SJCRH30 (cell line): Measurements from ENCODE around the gene FAM47C. TPM values are rescaled to one million over a fixed set of nuclear protein-coding genes. Genes with fewer than 3 reads are reported as not detected.
"Not testable (repeated sequence)": the region's sequence is repeated elsewhere in the genome, so short reads cannot be mapped to it uniquely, and the experiment has no call there.

ENCODE experiments used
- DNase-seq, 2 experiments: peaks; one replicate each; pipeline ENCODE4 v3.0.0-alpha.2; 2015 to 2020
- H3K27ac ChIP-seq: fragments of 250-450 bp; sonication (Bioruptor Pico); 2 replicates; pipeline ENCODE4 v1.5.1; 2020; ENCODE audit warnings: mild to moderate bottlenecking, moderate library complexity
- H3K27me3 ChIP-seq: fragments of 250-450 bp; sonication (Bioruptor Pico); 2 replicates; pipeline ENCODE4 v1.5.1; 2020; ENCODE audit warnings: mild to moderate bottlenecking, moderate library complexity
- H3K36me3 ChIP-seq: fragments of 250-450 bp; sonication (Bioruptor Pico); 2 replicates; pipeline ENCODE4 v1.5.1; 2020; ENCODE audit warnings: mild to moderate bottlenecking, moderate library complexity
- H3K4me1 ChIP-seq: fragments of 250-450 bp; sonication (Bioruptor Pico); 2 replicates; pipeline ENCODE4 v1.5.1; 2020; ENCODE audit warnings: mild to moderate bottlenecking, moderate library complexity
- H3K4me3 ChIP-seq: fragments of 250-450 bp; sonication (Bioruptor Pico); 2 replicates; pipeline ENCODE4 v1.5.1; 2020; ENCODE audit warnings: mild to moderate bottlenecking, moderate library complexity
- H3K9me3 ChIP-seq: fragments of 250-450 bp; sonication (Bioruptor Pico); replicated peaks from 2 replicates; pipeline ENCODE4 v1.5.1; 2020; ENCODE audit warnings: mild to moderate bottlenecking, moderate library complexity
- total RNA-seq: library from RNA; depleted of rRNA; stranded (reverse); fragments of >200 nt; shearing (Covaris generic); gene quantifications from 2 replicates; pipeline ENCODE4 v1.2.3, GENCODE V29; 2014; rRNA removed

FAM47C gene
- not detected in 2 replicates for total RNA-seq

- H3K27me3 ChIP-seq, H3K9me3 ChIP-seq, H3K4me1 ChIP-seq, H3K4me3 ChIP-seq, H3K36me3 ChIP-seq, DNase-seq, H3K27ac ChIP-seq: not testable (repeated sequence)
These were observed at the start of gene FAM47C for GRCh38 chrX:37008182-37008581. Gene FAM47C, plus strand, starts transcription at chrX:37008366. Its CDS starts 45 bp downstream, at chrX:37008411.

- Histone ChIP-seq H3K4me1 (no peaks in the 10 kb centered on the region), H3K4me3 (no peak overlapping the region), H3K36me3 (no peaks in the 10 kb centered on the region), H3K27ac (no peak overlapping the region), H3K9me3 (no peaks in the 10 kb centered on the region), H3K27me3 (no peaks in the 10 kb centered on the region)
- DNase-seq: no peak
These were observed 46.6 kb upstream of the FAM47C start for GRCh38 chrX:36961590-36961989.

GRCh38 chrX:36963069-36963808 lies 44.9 kb upstream of the FAM47C start:
- no peak for DNase-seq

GRCh38 chrX:36963852-36964251 lies 44.3 kb upstream of the FAM47C start:
- H3K9me3 ChIP-seq: no peaks in the 10 kb centered on the region
- no peak overlapping the region for H3K27ac ChIP-seq
- H3K4me3 ChIP-seq: no peak overlapping the region
- no peaks in the 10 kb centered on the region for H3K27me3 ChIP-seq
- H3K4me1 ChIP-seq: no peaks in the 10 kb centered on the region
- no peak for DNase-seq
- H3K36me3 ChIP-seq: no peaks in the 10 kb centered on the region

More at GRCh38 chrX:36963069-36963808, 44.9 kb upstream of the FAM47C start:
- Histone ChIP-seq H3K27me3 (no peaks in the 10 kb centered on the region), H3K36me3 (no peaks in the 10 kb centered on the region), H3K9me3 (no peaks in the 10 kb centered on the region), H3K4me3 (no peak overlapping the region), H3K4me1 (no peaks in the 10 kb centered on the region), H3K27ac (no peak overlapping the region)

GRCh38 chrX:36973575-36973974 lies 34.6 kb upstream of the FAM47C start:
- H3K27me3 ChIP-seq: no peaks in the 10 kb centered on the region
- H3K36me3 ChIP-seq: no peaks in the 10 kb centered on the region
- no peak overlapping the region for H3K27ac ChIP-seq
- H3K4me3 ChIP-seq: no peak overlapping the region
- DNase-seq: no peak
- H3K9me3 ChIP-seq: no peaks in the 10 kb centered on the region
- no peaks in the 10 kb centered on the region for H3K4me1 ChIP-seq

GRCh38 chrX:36974911-36975310 lies 33.3 kb upstream of the FAM47C start:
- Histone ChIP-seq H3K9me3 (no peaks in the 10 kb centered on the region), H3K27ac (no peak overlapping the region), H3K4me3 (no peak overlapping the region), H3K36me3 (no peaks in the 10 kb centered on the region), H3K4me1 (no peaks in the 10 kb centered on the region), H3K27me3 (no peaks in the 10 kb centered on the region)
- no peak for DNase-seq

GRCh38 chrX:36978886-36979285 lies 29.3 kb upstream of the FAM47C start:
- no peaks in the 10 kb centered on the region for H3K27me3 ChIP-seq
- no peaks in the 10 kb centered on the region for H3K4me1 ChIP-seq
- no peak for DNase-seq
- H3K27ac ChIP-seq: no peak overlapping the region
- H3K36me3 ChIP-seq: no peaks in the 10 kb centered on the region
- no peak overlapping the region for H3K4me3 ChIP-seq
- H3K9me3 ChIP-seq: no peaks in the 10 kb centered on the region

GRCh38 chrX:36983831-36984230 lies 24.3 kb upstream of the FAM47C start:
- H3K27me3 ChIP-seq: no peaks in the 10 kb centered on the region
- H3K4me1 ChIP-seq: no peaks in the 10 kb centered on the region
- no peak for DNase-seq
- no peak overlapping the region for H3K4me3 ChIP-seq
- no peaks in the 10 kb centered on the region for H3K9me3 ChIP-seq
- H3K36me3 ChIP-seq: no peaks in the 10 kb centered on the region
- H3K27ac ChIP-seq: no peak overlapping the region

GRCh38 chrX:36985416-36986209 lies 22.6 kb upstream of the FAM47C start:
- not testable (repeated sequence) for H3K36me3 ChIP-seq, H3K9me3 ChIP-seq, H3K27ac ChIP-seq, H3K4me3 ChIP-seq, H3K27me3 ChIP-seq, H3K4me1 ChIP-seq, DNase-seq

GRCh38 chrX:36986231-36986630 lies 21.9 kb upstream of the FAM47C start:
- Histone ChIP-seq H3K9me3 (no peaks in the 10 kb centered on the region), H3K4me3 (no peak overlapping the region), H3K4me1 (no peaks in the 10 kb centered on the region), H3K36me3 (no peaks in the 10 kb centered on the region), H3K27me3 (no peaks in the 10 kb centered on the region), H3K27ac (no peak overlapping the region)
- DNase-seq: no peak

GRCh38 chrX:36987212-36987611 lies 21.0 kb upstream of the FAM47C start:
- not testable (repeated sequence) for DNase-seq, H3K27me3 ChIP-seq, H3K4me3 ChIP-seq, H3K36me3 ChIP-seq, H3K4me1 ChIP-seq, H3K9me3 ChIP-seq, H3K27ac ChIP-seq

- H3K36me3 ChIP-seq: no peaks in the 10 kb centered on the region
- no peak overlapping the region for H3K27ac ChIP-seq
- no peaks in the 10 kb centered on the region for H3K4me1 ChIP-seq
- no peak overlapping the region for H3K4me3 ChIP-seq
- no peak for DNase-seq
- H3K27me3 ChIP-seq: no peaks in the 10 kb centered on the region
- no peaks in the 10 kb centered on the region for H3K9me3 ChIP-seq
These were observed 8.0 kb upstream of the FAM47C start for GRCh38 chrX:37000140-37000539.

GRCh38 chrX:37010496-37010895 lies 2.3 kb downstream of the FAM47C start:
- DNase-seq: no peak
- H3K36me3 ChIP-seq: no peaks in the 10 kb centered on the region
- no peaks in the 10 kb centered on the region for H3K9me3 ChIP-seq
- H3K4me1 ChIP-seq: no peaks in the 10 kb centered on the region
- no peak overlapping the region for H3K27ac ChIP-seq
- H3K4me3 ChIP-seq: no peak overlapping the region
- no peaks in the 10 kb centered on the region for H3K27me3 ChIP-seq

- not testable (repeated sequence) for DNase-seq, H3K27me3 ChIP-seq, H3K4me3 ChIP-seq, H3K9me3 ChIP-seq, H3K27ac ChIP-seq, H3K4me1 ChIP-seq, H3K36me3 ChIP-seq
These were observed 26.1 kb downstream of the FAM47C start for GRCh38 chrX:37034260-37034659.

- not testable (repeated sequence) for H3K36me3 ChIP-seq, DNase-seq, H3K4me1 ChIP-seq, H3K27ac ChIP-seq, H3K4me3 ChIP-seq, H3K27me3 ChIP-seq, H3K9me3 ChIP-seq
These were observed 28.6 kb downstream of the FAM47C start for GRCh38 chrX:37036674-37037220.
